HCT116 (cell line): ENCODE measurements around the gene EXOC4. TPM values are rescaled to one million over a fixed set of nuclear protein-coding genes. Genes with fewer than 3 reads are reported as not detected.

ENCODE experiments used
- ATAC-seq: fragments of 200-7000 bp; cut with Tn5 transposase; 2 replicates; pipeline ENCODE4 v1.9.1; 2020; ENCODE audit warnings: mild to moderate bottlenecking, moderate library complexity
- BruUV-seq: library from RNA; stranded (reverse); fragments of 400-500 nt; replicated peaks from 2 replicates; lab custom pipeline; 2021; lab: Mats Ljungman, UMichigan
- CTCF ChIA-PET: fragments of 300-600 bp; sonication (Branson Sonifier 250); formaldehyde crosslinking; loops from one replicate; lab custom pipeline; 2021; ENCODE audit warnings: antibody characterized with exemption; lab: Charles Lee
- POLR2A ChIA-PET: fragments of 300-600, 350-600 bp; sonication (Branson Sonifier 250); formaldehyde crosslinking; loops from one replicate; lab custom pipeline; 2021; ENCODE audit warnings: antibody characterized with exemption; lab: Charles Lee
- RAD21 ChIA-PET, 2 experiments: fragments of 300-600 bp; sonication (Branson Sonifier 250); formaldehyde crosslinking; loops; one replicate each; lab custom pipeline; 2023; ENCODE audit warnings: low total read pairs in 2 of 2; ENCODE audit not compliant: uncharacterized antibody in 2 of 2, unreplicated experiment in 2 of 2, low non-redundant PET in 1 of 2; lab: Charles Lee
- DNase-seq: peaks from one replicate; pipeline ENCODE4 v3.0.0-alpha.2; 2010; ENCODE audit warnings: low read depth, low spot score
- H2AFZ ChIP-seq: fragments of 200-600 bp; shearing (Covaris generic), sonication (generic); 2 replicates; pipeline ENCODE4 v1.6.1; 2017; ENCODE audit warnings: low read depth, mixed run types, mixed read lengths, antibody characterized with exemption, low read length; ENCODE audit not compliant: poor library complexity, severe bottlenecking
- H3K27ac ChIP-seq: 2 replicates; pipeline ENCODE4 v1.5.1; 2012; ENCODE audit warnings: low read depth, low read length
- H3K27me3 ChIP-seq: fragments of 200-600 bp; sonication (generic); 2 replicates; pipeline ENCODE4 v1.6.1; 2016; ENCODE audit warnings: mixed run types, low read length, mixed read lengths; ENCODE audit not compliant: insufficient read depth
- H3K36me3 ChIP-seq, 2 experiments: fragments of 200-500 bp in 1 of 2; fragments of 200-600 bp in 1 of 2; sonication (Bioruptor generic) in 1 of 2; sonication (generic) in 1 of 2; 2 replicates each; pipeline versions ENCODE4 v1.5.1 to v1.6.1; 2014 to 2016; ENCODE audit warnings: low read length in 2 of 2, inconsistent platforms in 1 of 2, mixed read lengths in 1 of 2, mixed run types in 1 of 2; ENCODE audit not compliant: insufficient read depth in 2 of 2, control insufficient read depth in 1 of 2
- H3K4me1 ChIP-seq, 2 experiments: fragments of 200-600 bp in 1 of 2; sonication (generic) in 1 of 2; 2 replicates each; pipeline versions ENCODE4 v1.5.1 to v1.6.1; 2012 to 2017; ENCODE audit warnings: low read length in 2 of 2, inconsistent platforms in 1 of 2, mild to moderate bottlenecking in 1 of 2, mixed read lengths in 1 of 2, mixed run types in 1 of 2, moderate library complexity in 1 of 2; ENCODE audit not compliant: insufficient read depth in 2 of 2, control insufficient read depth in 1 of 2
- H3K4me2 ChIP-seq: fragments of 200-600 bp; sonication (generic); 2 replicates; pipeline ENCODE4 v1.6.1; 2017; ENCODE audit warnings: mixed run types, low read length, mixed read lengths
- H3K4me3 ChIP-seq, 2 experiments: fragments of 200-600 bp in 1 of 2; sonication (generic) in 1 of 2; replicated peaks in 1 of 2; 2 replicates each; pipeline ENCODE4 v1.5.1; 2011 to 2016; ENCODE audit warnings: low read length in 2 of 2, control low read depth in 1 of 2, low read depth in 1 of 2, mild to moderate bottlenecking in 1 of 2, mixed read lengths in 1 of 2, mixed run types in 1 of 2
- H3K79me2 ChIP-seq: fragments of 200-600 bp; sonication (generic); 2 replicates; pipeline ENCODE4 v1.6.1; 2017; ENCODE audit warnings: mild to moderate bottlenecking, mixed run types, low read length, moderate library complexity, mixed read lengths; ENCODE audit not compliant: insufficient read depth
- H3K9ac ChIP-seq: fragments of 200-600 bp; sonication (generic); 2 replicates; pipeline ENCODE4 v1.6.1; 2016; ENCODE audit warnings: low read length, mixed read lengths
- H3K9me2 ChIP-seq: fragments of 200-600 bp; sonication (generic), shearing (Covaris generic); 2 replicates; pipeline ENCODE4 v1.6.1; 2017; ENCODE audit warnings: mixed run types, mild to moderate bottlenecking, moderate library complexity; ENCODE audit not compliant: insufficient read depth
- H3K9me3 ChIP-seq, 2 experiments: fragments of 200-500 bp in 1 of 2; fragments of 200-600 bp in 1 of 2; sonication (Bioruptor generic) in 1 of 2; sonication (generic) in 1 of 2; 2 replicates each; pipeline ENCODE4 v1.6.1; 2014 to 2017; ENCODE audit warnings: low read length in 2 of 2, mixed read lengths in 2 of 2, inconsistent platforms in 1 of 2, low read depth in 1 of 2, mild to moderate bottlenecking in 1 of 2, mixed run types in 1 of 2, moderate library complexity in 1 of 2; ENCODE audit not compliant: control insufficient read depth in 1 of 2, insufficient read depth in 1 of 2
- H4K20me1 ChIP-seq: fragments of 200-600 bp; sonication (generic), shearing (Covaris generic); 2 replicates; pipeline ENCODE4 v1.6.1; 2017; ENCODE audit warnings: mixed run types, mild to moderate bottlenecking, moderate library complexity; ENCODE audit not compliant: insufficient read depth
- CBX3 ChIP-seq: IDR thresholded peaks from 2 replicates; pipeline ENCODE4 v1.6.1; 2012; ENCODE audit warnings: low read depth
- EGR1 ChIP-seq: IDR thresholded peaks from 2 replicates; pipeline ENCODE4 v1.6.1; 2012; ENCODE audit warnings: low read depth
- ELF1 ChIP-seq: IDR thresholded peaks from 2 replicates; pipeline ENCODE4 v1.6.1; 2012; ENCODE audit warnings: low read depth, borderline replicate concordance
- EZH2 ChIP-seq: fragments of 200-600 bp; sonication (generic); IDR thresholded peaks from 2 replicates; pipeline ENCODE4 v1.6.1; 2017; ENCODE audit warnings: antibody characterized with exemption, mixed run types
- FOSL1 ChIP-seq: IDR thresholded peaks from 2 replicates; pipeline ENCODE4 v1.6.1; 2012; ENCODE audit warnings: low read depth
- JUND ChIP-seq: IDR thresholded peaks from 2 replicates; pipeline ENCODE4 v1.6.1; 2012
- POLR2A ChIP-seq: IDR thresholded peaks from 2 replicates; pipeline ENCODE4 v1.7.0; 2011; ENCODE audit warnings: borderline replicate concordance; ENCODE audit not compliant: insufficient read depth, insufficient read length; ENCODE audit errors: extremely low read depth
- RAD21 ChIP-seq: IDR thresholded peaks from 2 replicates; pipeline ENCODE4 v1.6.1; 2012; ENCODE audit warnings: low read depth, mild to moderate bottlenecking
- SIN3A ChIP-seq: IDR thresholded peaks from 2 replicates; pipeline ENCODE4 v1.6.1; 2012; ENCODE audit warnings: low read depth
- SP1 ChIP-seq: IDR thresholded peaks from 2 replicates; pipeline ENCODE4 v1.6.1; 2012; ENCODE audit warnings: low read depth
- SRF ChIP-seq: IDR thresholded peaks from 2 replicates; pipeline ENCODE4 v1.6.1; 2012; ENCODE audit warnings: low read depth
- intact Hi-C: fragments of 100-400 bp; cut with micrococcal nuclease; formaldehyde crosslinking; loops from 2 replicates; pipeline ENCODE4 v1.10.0; 2022
- total RNA-seq: library from RNA; stranded (reverse); gene quantifications from one replicate; pipeline ENCODE4 v1.2.1, GENCODE V29; 2021; ENCODE audit not compliant: unreplicated experiment
- TF ChIP-seq, protein P1 (sequence below): IDR thresholded peaks from 2 replicates; pipeline ENCODE4 v1.6.1; 2012
- TF ChIP-seq, protein P2 (sequence below): IDR thresholded peaks from 2 replicates; pipeline ENCODE4 v1.6.1; 2011; ENCODE audit warnings: mild to moderate bottlenecking, low read length, moderate library complexity; ENCODE audit not compliant: insufficient replicate concordance; ENCODE audit errors: extremely low read depth
- TF ChIP-seq, protein P3 (sequence below), 3 experiments: fragments of 200-600 bp in 1 of 3; sonication (generic) in 1 of 3; IDR thresholded peaks in 2 of 3; conservative IDR thresholded peaks in 1 of 3; 2 replicates each; pipeline ENCODE4 v1.5.1; 2012 to 2017; ENCODE audit warnings: low read depth in 2 of 3, low read length in 2 of 3, antibody characterized with exemption in 1 of 3, borderline replicate concordance in 1 of 3, control low read depth in 1 of 3, mild to moderate bottlenecking in 1 of 3, mixed read lengths in 1 of 3, mixed run types in 1 of 3, moderate library complexity in 1 of 3; ENCODE audit not compliant: insufficient read depth in 1 of 3
- TF ChIP-seq, protein P4 (sequence below): IDR thresholded peaks from 2 replicates; pipeline ENCODE4 v1.6.1; 2012; ENCODE audit warnings: low read depth

Gene EXOC4
- total RNA-seq, 1 experiment from 2014 or later: 40.3 TPM

DNA sequence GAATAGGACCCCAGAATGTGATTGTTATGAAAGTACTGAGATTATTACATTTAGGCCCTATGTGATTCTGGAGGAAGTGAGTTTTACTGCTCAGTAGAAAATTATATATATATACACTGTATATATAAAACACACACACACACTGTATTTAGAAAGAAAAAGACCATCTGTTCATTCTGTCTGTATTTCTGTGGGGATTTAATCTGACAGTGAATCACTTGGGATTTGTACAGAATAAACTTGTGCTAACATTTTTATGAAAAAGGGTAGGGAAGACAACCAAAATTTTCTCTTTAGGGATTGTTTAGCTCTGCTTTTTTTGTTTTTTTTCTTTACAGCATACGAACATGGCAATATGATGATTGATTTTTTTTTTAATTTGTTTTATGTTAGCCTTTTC lies 142.7 kb downstream of the EXOC4 start:
- H3K9me2 ChIP-seq: no peaks in the 10 kb centered on the region
- TF ChIP-seq JUND (no peak), POLR2A (no peak), CBX3 (no peak), ELF1 (no peak), SRF (no peak), EGR1 (no peak), SP1 (no peak), FOSL1 (no peak), RAD21 (no peak), SIN3A (no peak), EZH2 (no peak)
- TF ChIP-seq, protein P1, sequence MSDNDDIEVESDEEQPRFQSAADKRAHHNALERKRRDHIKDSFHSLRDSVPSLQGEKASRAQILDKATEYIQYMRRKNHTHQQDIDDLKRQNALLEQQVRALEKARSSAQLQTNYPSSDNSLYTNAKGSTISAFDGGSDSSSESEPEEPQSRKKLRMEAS: no peak
- TF ChIP-seq, protein P2, sequence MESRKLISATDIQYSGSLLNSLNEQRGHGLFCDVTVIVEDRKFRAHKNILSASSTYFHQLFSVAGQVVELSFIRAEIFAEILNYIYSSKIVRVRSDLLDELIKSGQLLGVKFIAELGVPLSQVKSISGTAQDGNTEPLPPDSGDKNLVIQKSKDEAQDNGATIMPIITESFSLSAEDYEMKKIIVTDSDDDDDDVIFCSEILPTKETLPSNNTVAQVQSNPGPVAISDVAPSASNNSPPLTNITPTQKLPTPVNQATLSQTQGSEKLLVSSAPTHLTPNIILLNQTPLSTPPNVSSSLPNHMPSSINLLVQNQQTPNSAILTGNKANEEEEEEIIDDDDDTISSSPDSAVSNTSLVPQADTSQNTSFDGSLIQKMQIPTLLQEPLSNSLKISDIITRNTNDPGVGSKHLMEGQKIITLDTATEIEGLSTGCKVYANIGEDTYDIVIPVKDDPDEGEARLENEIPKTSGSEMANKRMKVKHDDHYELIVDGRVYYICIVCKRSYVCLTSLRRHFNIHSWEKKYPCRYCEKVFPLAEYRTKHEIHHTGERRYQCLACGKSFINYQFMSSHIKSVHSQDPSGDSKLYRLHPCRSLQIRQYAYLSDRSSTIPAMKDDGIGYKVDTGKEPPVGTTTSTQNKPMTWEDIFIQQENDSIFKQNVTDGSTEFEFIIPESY: no peak
- TF ChIP-seq, protein P3, sequence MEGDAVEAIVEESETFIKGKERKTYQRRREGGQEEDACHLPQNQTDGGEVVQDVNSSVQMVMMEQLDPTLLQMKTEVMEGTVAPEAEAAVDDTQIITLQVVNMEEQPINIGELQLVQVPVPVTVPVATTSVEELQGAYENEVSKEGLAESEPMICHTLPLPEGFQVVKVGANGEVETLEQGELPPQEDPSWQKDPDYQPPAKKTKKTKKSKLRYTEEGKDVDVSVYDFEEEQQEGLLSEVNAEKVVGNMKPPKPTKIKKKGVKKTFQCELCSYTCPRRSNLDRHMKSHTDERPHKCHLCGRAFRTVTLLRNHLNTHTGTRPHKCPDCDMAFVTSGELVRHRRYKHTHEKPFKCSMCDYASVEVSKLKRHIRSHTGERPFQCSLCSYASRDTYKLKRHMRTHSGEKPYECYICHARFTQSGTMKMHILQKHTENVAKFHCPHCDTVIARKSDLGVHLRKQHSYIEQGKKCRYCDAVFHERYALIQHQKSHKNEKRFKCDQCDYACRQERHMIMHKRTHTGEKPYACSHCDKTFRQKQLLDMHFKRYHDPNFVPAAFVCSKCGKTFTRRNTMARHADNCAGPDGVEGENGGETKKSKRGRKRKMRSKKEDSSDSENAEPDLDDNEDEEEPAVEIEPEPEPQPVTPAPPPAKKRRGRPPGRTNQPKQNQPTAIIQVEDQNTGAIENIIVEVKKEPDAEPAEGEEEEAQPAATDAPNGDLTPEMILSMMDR (IDR thresholded peaks at IDR 0.05 in 2 of 3, conservative IDR thresholded peaks at IDR 0.05 in 1 of 3; ENCODE audit: borderline replicate concordance in 1 of 3, insufficient read depth in 1 of 3, low read depth in 2 of 3, low read length in 2 of 3): no peak
- TF ChIP-seq, protein P4, sequence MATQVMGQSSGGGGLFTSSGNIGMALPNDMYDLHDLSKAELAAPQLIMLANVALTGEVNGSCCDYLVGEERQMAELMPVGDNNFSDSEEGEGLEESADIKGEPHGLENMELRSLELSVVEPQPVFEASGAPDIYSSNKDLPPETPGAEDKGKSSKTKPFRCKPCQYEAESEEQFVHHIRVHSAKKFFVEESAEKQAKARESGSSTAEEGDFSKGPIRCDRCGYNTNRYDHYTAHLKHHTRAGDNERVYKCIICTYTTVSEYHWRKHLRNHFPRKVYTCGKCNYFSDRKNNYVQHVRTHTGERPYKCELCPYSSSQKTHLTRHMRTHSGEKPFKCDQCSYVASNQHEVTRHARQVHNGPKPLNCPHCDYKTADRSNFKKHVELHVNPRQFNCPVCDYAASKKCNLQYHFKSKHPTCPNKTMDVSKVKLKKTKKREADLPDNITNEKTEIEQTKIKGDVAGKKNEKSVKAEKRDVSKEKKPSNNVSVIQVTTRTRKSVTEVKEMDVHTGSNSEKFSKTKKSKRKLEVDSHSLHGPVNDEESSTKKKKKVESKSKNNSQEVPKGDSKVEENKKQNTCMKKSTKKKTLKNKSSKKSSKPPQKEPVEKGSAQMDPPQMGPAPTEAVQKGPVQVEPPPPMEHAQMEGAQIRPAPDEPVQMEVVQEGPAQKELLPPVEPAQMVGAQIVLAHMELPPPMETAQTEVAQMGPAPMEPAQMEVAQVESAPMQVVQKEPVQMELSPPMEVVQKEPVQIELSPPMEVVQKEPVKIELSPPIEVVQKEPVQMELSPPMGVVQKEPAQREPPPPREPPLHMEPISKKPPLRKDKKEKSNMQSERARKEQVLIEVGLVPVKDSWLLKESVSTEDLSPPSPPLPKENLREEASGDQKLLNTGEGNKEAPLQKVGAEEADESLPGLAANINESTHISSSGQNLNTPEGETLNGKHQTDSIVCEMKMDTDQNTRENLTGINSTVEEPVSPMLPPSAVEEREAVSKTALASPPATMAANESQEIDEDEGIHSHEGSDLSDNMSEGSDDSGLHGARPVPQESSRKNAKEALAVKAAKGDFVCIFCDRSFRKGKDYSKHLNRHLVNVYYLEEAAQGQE: no peak
- no peaks in the 10 kb centered on the region for H4K20me1 ChIP-seq
- DNase-seq: no peak
- H2AFZ ChIP-seq: no peak overlapping the region
- ATAC-seq: no peak
- BruUV-seq: no TSS peak
- intact Hi-C loops: no loop called here
- ChIA-PET RAD21 (no interaction called here), POLR2A (no interaction called here), CTCF (no interaction called here)
- H3K79me2 ChIP-seq: no peaks in the 10 kb centered on the region; the same call in 1 of the 2 replicates
- H3K27me3 ChIP-seq: no peaks in the 10 kb centered on the region
- no peaks in the 10 kb centered on the region for H3K36me3 ChIP-seq
- H3K9ac ChIP-seq: no peak overlapping the region
- H3K27ac ChIP-seq: no peak overlapping the region
- H3K4me1 ChIP-seq: no peaks in the 10 kb centered on the region
- no peaks in the 10 kb centered on the region for H3K9me3 ChIP-seq
- H3K4me2 ChIP-seq: no peak overlapping the region
- H3K4me3 ChIP-seq: no peak overlapping the region
